AG09309 (cell line): ENCODE data around the gene TMEM106B.

Source experiments
- DNase-seq: peaks from one replicate; pipeline ENCODE4 v3.0.0-alpha.2; 2010; ENCODE audit warnings: low read depth
- H3K4me3 ChIP-seq: 2 replicates; pipeline ENCODE4 v1.5.1; 2011; ENCODE audit warnings: mild to moderate bottlenecking, low read depth, low read length, moderate library complexity; ENCODE audit not compliant: control insufficient read depth
- CTCF ChIP-seq: IDR thresholded peaks from 2 replicates; pipeline ENCODE4 v1.5.1; 2011; ENCODE audit warnings: mild to moderate bottlenecking, low read depth, low read length, inconsistent platforms; ENCODE audit not compliant: insufficient read depth, control insufficient read depth; ENCODE audit errors: missing control alignments

Gene TMEM106B

GRCh38 chr7:12239806-12240205 is 28.7 kb downstream of the TMEM106B start:
- DNase-seq, result no peak
- no peak overlapping the region for H3K4me3 ChIP-seq
- TF ChIP-seq CTCF, result no peak

GRCh38 chr7:12244129-12244528 is 33.0 kb downstream of the TMEM106B start:
- no peak overlapping the region for H3K4me3 ChIP-seq
- peak; percentile 37 for TF ChIP-seq CTCF
- DNase-seq, result no peak

- DNase-seq, result no peak
- no peak for TF ChIP-seq CTCF
- no peak overlapping the region for H3K4me3 ChIP-seq
Measured at GRCh38 chr7:12244694-12245093, 33.6 kb downstream of the TMEM106B start.

- no peak overlapping the region for H3K4me3 ChIP-seq
- DNase-seq, result no peak
- TF ChIP-seq CTCF, result no peak
Measured at GRCh38 chr7:12249706-12250105, 38.6 kb downstream of the TMEM106B start.

- TF ChIP-seq CTCF, result no peak
- no peak for DNase-seq
- H3K4me3 ChIP-seq, result no peak overlapping the region
Measured at GRCh38 chr7:12250232-12250631, 39.1 kb downstream of the TMEM106B start.

GRCh38 chr7:12256090-12256489 is 45.0 kb downstream of the TMEM106B start:
- DNase-seq, result no peak
- TF ChIP-seq CTCF, result no peak
- no peak overlapping the region for H3K4me3 ChIP-seq

GRCh38 chr7:12257582-12257981 is 46.5 kb downstream of the TMEM106B start:
- no peak for TF ChIP-seq CTCF
- H3K4me3 ChIP-seq, result no peak overlapping the region
- no peak for DNase-seq
